Activated B cell treated with CpG ODN at 0.5 μM for 24 hours (primary cell): ENCODE measurements around the gene GTF2F2. TPM values are rescaled to one million over a fixed set of nuclear protein-coding genes. Genes with fewer than 3 reads are reported as not detected.

Source experiments
- ATAC-seq: fragments of 200-7000 bp; cut with Tn5 transposase; one replicate; pipeline ENCODE4 v1.10.0; 2021; ENCODE audit warnings: low read depth, mild to moderate bottlenecking, moderate library complexity
- CTCF ChIA-PET: fragments of 350-600 bp; sonication (Branson Sonifier 250); formaldehyde crosslinking; loops from one replicate; lab custom pipeline; 2021; ENCODE audit warnings: antibody characterized with exemption; lab: Charles Lee
- POLR2A ChIA-PET: fragments of 350-600 bp; sonication (Branson Sonifier 250); formaldehyde crosslinking; loops from one replicate; lab custom pipeline; 2021; ENCODE audit warnings: antibody characterized with exemption; lab: Charles Lee
- DNase-seq: peaks from one replicate; pipeline ENCODE4 v3.0.0; 2022
- H3K27ac Mint-ChIP-seq: one replicate; pipeline ENCODE4 v1.8.0; 2020; ENCODE audit warnings: mixed read lengths
- H3K27me3 Mint-ChIP-seq: one replicate; pipeline ENCODE4 v1.8.0; 2021; ENCODE audit warnings: mixed read lengths
- H3K36me3 Mint-ChIP-seq: one replicate; pipeline ENCODE4 v1.8.0; 2021; ENCODE audit warnings: low read depth, mixed read lengths
- H3K4me1 Mint-ChIP-seq: one replicate; pipeline ENCODE4 v1.8.0; 2021; ENCODE audit warnings: mixed read lengths
- H3K4me3 Mint-ChIP-seq: one replicate; pipeline ENCODE4 v1.8.0; 2020; ENCODE audit warnings: mild to moderate bottlenecking, mixed read lengths
- H3K9me3 Mint-ChIP-seq: one replicate; pipeline ENCODE4 v1.8.0; 2020; ENCODE audit warnings: mixed read lengths
- CTCF ChIP-seq: fragments of 200-600 bp; IDR thresholded peaks from one replicate; pipeline ENCODE4 v1.8.0; 2022; ENCODE audit warnings: antibody characterized with exemption, mild to moderate bottlenecking
- intact Hi-C: fragments of 100-400 bp; cut with micrococcal nuclease; formaldehyde crosslinking; loops from one replicate; pipeline ENCODE4 v1.15.1; 2024
- total RNA-seq: library from RNA; stranded (reverse); gene quantifications from 2 replicates; pipeline ENCODE4 v1.2.3, GENCODE V29; 2022

The GTF2F2 gene
- total RNA-seq, 1 donor from 2014 or later, result 19.8 TPM

GRCh38 chr13:45209229-45209628 is 88.9 kb downstream of the GTF2F2 start:
- ChIA-PET POLR2A (no interaction called here), CTCF (no interaction called here)
- TF ChIP-seq CTCF, result no peak
- Mint-ChIP-seq H3K27me3 (no peaks in the 10 kb centered on the region), H3K9me3 (no peaks in the 10 kb centered on the region), H3K27ac (no peak overlapping the region), H3K4me1 (peaks cover 15% of the 10 kb centered on the region), H3K36me3 (peaks cover 38% of the 10 kb centered on the region), H3K4me3 (no peak overlapping the region)
- intact Hi-C loops, result no loop called here
- DNase-seq (no peak), ATAC-seq (no peak)

- ChIA-PET POLR2A (no interaction called here), CTCF (no interaction called here)
- Mint-ChIP-seq H3K9me3 (no peaks in the 10 kb centered on the region), H3K27ac (no peak overlapping the region), H3K27me3 (no peaks in the 10 kb centered on the region), H3K4me3 (no peak overlapping the region), H3K4me1 (peaks cover 22% of the 10 kb centered on the region), H3K36me3 (peaks cover 13% of the 10 kb centered on the region)
- intact Hi-C loops, result no loop called here
- ATAC-seq (no peak), DNase-seq (no peak)
- TF ChIP-seq CTCF, result no peak
Observed at GRCh38 chr13:45215392-45216077, 95.2 kb downstream of the GTF2F2 start.

- no peak for TF ChIP-seq CTCF
- DNase-seq (no peak), ATAC-seq (no peak)
- no peaks in the 10 kb centered on the region for H3K9me3 Mint-ChIP-seq
- no peaks in the 10 kb centered on the region for H3K27me3 Mint-ChIP-seq
- no peak overlapping the region for H3K4me3 Mint-ChIP-seq
- CTCF ChIA-PET, result no interaction called here
- H3K4me1 Mint-ChIP-seq, result peaks cover 22% of the 10 kb centered on the region
- intact Hi-C loops, result no loop called here
- POLR2A ChIA-PET, result no interaction called here
- peaks cover 9% of the 10 kb centered on the region for H3K36me3 Mint-ChIP-seq
- no peak overlapping the region for H3K27ac Mint-ChIP-seq
Observed at GRCh38 chr13:45216193-45216592, 95.9 kb downstream of the GTF2F2 start.

- no peak for TF ChIP-seq CTCF
- Mint-ChIP-seq H3K9me3 (no peaks in the 10 kb centered on the region), H3K4me1 (peaks cover 22% of the 10 kb centered on the region), H3K4me3 (no peak overlapping the region), H3K27me3 (no peaks in the 10 kb centered on the region), H3K27ac (no peak overlapping the region), H3K36me3 (peaks cover 14% of the 10 kb centered on the region)
- ATAC-seq, result no peak
- ChIA-PET CTCF (no interaction called here), POLR2A (interaction anchor here (0.6 kb wide), 1 partner anchor 33 kb away, joined by 3 read pairs; no protein-coding TSS in a partner anchor)
- no peak for DNase-seq
- intact Hi-C loops, result no loop called here
Observed at GRCh38 chr13:45218689-45219088, 98.4 kb downstream of the GTF2F2 start.

DNA sequence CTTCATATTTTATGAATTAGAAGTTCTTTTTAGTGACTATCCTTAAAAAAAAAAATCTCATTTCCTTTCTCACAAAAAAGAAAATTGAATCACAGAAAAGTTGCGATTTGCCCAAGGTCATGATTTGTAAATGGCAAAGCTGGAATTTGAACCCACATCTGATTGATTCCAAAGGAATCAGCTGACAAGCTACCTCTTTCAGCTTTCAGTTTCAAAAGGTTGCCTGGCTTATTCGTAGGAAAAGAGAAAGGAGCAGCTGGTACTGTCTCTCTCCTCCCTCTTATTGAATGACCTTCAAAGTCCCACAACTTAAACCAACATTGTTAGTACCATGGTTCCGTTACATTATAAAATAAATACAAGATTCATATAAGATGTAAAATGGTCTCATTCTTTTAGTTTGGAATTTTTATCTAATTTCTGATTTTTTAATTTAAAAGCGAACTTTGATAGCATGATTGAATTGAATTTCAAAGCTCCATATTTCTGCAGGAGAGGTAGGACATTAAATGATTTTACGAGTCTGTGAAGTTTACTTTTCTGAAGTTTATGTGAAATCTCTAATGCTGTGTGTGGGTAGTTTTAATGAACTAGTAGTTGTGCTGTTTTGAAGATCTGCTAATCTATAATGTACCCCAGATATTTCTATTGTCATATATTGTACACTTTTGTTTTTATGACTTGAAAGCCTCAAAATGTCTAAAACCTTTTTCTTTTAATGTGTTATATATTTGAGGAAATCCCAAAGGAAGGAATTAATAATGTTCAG is 99.0 kb downstream of the GTF2F2 start:
- no peak overlapping the region for H3K27ac Mint-ChIP-seq
- H3K9me3 Mint-ChIP-seq, result no peaks in the 10 kb centered on the region
- peaks cover 22% of the 10 kb centered on the region for H3K4me1 Mint-ChIP-seq
- no peak for TF ChIP-seq CTCF
- H3K4me3 Mint-ChIP-seq, result no peak overlapping the region
- intact Hi-C loops, result no loop called here
- H3K36me3 Mint-ChIP-seq, result peaks cover 14% of the 10 kb centered on the region
- ChIA-PET CTCF (no interaction called here), POLR2A (interaction anchor here (0.6 kb wide), 1 partner anchor 33 kb away, joined by 3 read pairs; no protein-coding TSS in a partner anchor)
- ATAC-seq (no peak), DNase-seq (no peak)
- H3K27me3 Mint-ChIP-seq, result no peaks in the 10 kb centered on the region
